Measurements from ENCODE around the gene CFAP47.

CFAP47 gene

DNA sequence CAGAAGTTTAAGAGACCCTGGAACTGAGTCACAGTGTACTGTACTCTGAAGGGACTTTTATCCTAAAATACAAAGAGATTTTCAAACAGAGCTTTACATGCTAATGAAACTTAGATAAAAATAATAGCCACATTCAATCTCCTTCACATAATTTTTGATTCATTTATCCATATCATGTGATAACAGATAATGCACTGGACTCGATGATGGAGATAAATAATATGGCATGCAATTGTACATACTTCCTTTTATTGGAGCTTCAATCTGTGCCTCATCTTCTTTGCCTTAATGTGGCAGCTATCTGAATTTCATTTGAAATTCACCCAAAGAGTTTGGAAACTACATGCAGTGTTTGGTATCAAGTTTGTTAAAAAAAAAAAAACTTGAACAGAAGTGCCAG, 390.6 kb downstream of the CFAP47 start:
- H3K27me3 ChIP-seq (ENCODE audit: low read length): no peaks in the 10 kb centered on the region
- H2AFZ ChIP-seq (ENCODE audit: low read depth, low read length, severe bottlenecking): no peak overlapping the region
- H3F3A ChIP-seq (ENCODE audit: insufficient read depth): no peaks in the 10 kb centered on the region
- no peaks in the 10 kb centered on the region for H3K79me2 ChIP-seq (ENCODE audit: insufficient read depth, low read length)
- no peak overlapping the region for H3K27ac ChIP-seq (ENCODE audit: low read depth, low read length)
- H3K4me3 ChIP-seq (ENCODE audit: insufficient read depth, low read length, poor library complexity, severe bottlenecking): no peak overlapping the region
- TF ChIP-seq EZH2phosphoT487 (conservative IDR thresholded peaks at IDR 0.05; ENCODE audit: low read length): no peak
- TF ChIP-seq CTCF (IDR thresholded peaks at IDR 0.05; ENCODE audit: insufficient read depth, low read length, poor library complexity, severe bottlenecking): no peak
- no peaks in the 10 kb centered on the region for H3K9me3 ChIP-seq (ENCODE audit: insufficient read depth, low read length)
- H3K9ac ChIP-seq (ENCODE audit: low read length): no peak overlapping the region
- no peak overlapping the region for H3K4me2 ChIP-seq (ENCODE audit: low read depth, low read length, poor library complexity, severe bottlenecking)
- H4K20me1 ChIP-seq (ENCODE audit: low read depth, low read length): no peaks in the 10 kb centered on the region
- H3K9me2 ChIP-seq (replicated peaks; ENCODE audit: insufficient read depth, low read length): no peaks in the 10 kb centered on the region
- H3K36me3 ChIP-seq (ENCODE audit: low read length): no peaks in the 10 kb centered on the region

DNA sequence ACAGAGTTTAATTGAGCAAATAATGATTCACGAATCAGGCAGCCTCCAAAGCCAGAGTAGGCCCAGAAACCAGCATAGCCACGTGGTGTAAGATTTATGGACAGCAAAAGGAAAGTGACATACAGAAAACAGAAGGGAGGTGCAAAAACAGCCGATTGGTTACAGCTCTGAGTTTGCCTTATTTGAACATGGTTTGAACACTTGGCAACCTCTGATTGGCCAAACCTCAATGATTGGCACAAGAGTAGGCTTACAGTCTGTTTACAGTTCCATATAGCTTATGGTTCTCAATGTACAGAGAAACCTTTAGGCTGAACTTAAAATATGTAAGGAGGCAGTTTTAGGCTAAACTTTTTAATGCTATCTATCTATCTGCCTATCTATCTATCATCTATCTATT, 394.8 kb downstream of the CFAP47 start:
- H4K20me1 ChIP-seq (ENCODE audit: low read depth, low read length): no peaks in the 10 kb centered on the region
- no peak overlapping the region for H3K4me2 ChIP-seq (ENCODE audit: low read depth, low read length, poor library complexity, severe bottlenecking)
- H3K9me3 ChIP-seq (ENCODE audit: insufficient read depth, low read length): no peaks in the 10 kb centered on the region
- no peaks in the 10 kb centered on the region for H3K9me2 ChIP-seq (replicated peaks; ENCODE audit: insufficient read depth, low read length)
- no peaks in the 10 kb centered on the region for H3K36me3 ChIP-seq (ENCODE audit: low read length)
- H3K9ac ChIP-seq (ENCODE audit: low read length): no peak overlapping the region
- H3K4me3 ChIP-seq (ENCODE audit: insufficient read depth, low read length, poor library complexity, severe bottlenecking): no peak overlapping the region
- no peaks in the 10 kb centered on the region for H3K27me3 ChIP-seq (ENCODE audit: low read length)
- H3K27ac ChIP-seq (ENCODE audit: low read depth, low read length): no peak overlapping the region
- no peak overlapping the region for H2AFZ ChIP-seq (ENCODE audit: low read depth, low read length, severe bottlenecking)
- no peaks in the 10 kb centered on the region for H3K79me2 ChIP-seq (ENCODE audit: insufficient read depth, low read length)
- TF ChIP-seq EZH2phosphoT487 (conservative IDR thresholded peaks at IDR 0.05; ENCODE audit: low read length) (no peak), CTCF (IDR thresholded peaks at IDR 0.05; ENCODE audit: insufficient read depth, low read length, poor library complexity, severe bottlenecking) (no peak)
- no peaks in the 10 kb centered on the region for H3F3A ChIP-seq (ENCODE audit: insufficient read depth)

GRCh38 chrX:36334572-36334971, 415.0 kb downstream of the CFAP47 start:
- Histone ChIP-seq H3K79me2 (ENCODE audit: insufficient read depth, low read length) (no peaks in the 10 kb centered on the region), H3K36me3 (ENCODE audit: low read length) (no peaks in the 10 kb centered on the region), H3K4me3 (ENCODE audit: insufficient read depth, low read length, poor library complexity, severe bottlenecking) (no peak overlapping the region), H3K27ac (ENCODE audit: low read depth, low read length) (no peak overlapping the region), H2AFZ (ENCODE audit: low read depth, low read length, severe bottlenecking) (no peak overlapping the region), H3F3A (ENCODE audit: insufficient read depth) (no peaks in the 10 kb centered on the region), H3K27me3 (ENCODE audit: low read length) (no peaks in the 10 kb centered on the region), H3K9me3 (ENCODE audit: insufficient read depth, low read length) (no peaks in the 10 kb centered on the region), H4K20me1 (ENCODE audit: low read depth, low read length) (no peaks in the 10 kb centered on the region), H3K4me2 (ENCODE audit: low read depth, low read length, poor library complexity, severe bottlenecking) (no peak overlapping the region), H3K9ac (ENCODE audit: low read length) (no peak overlapping the region), H3K9me2 (replicated peaks; ENCODE audit: insufficient read depth, low read length) (no peaks in the 10 kb centered on the region)
- TF ChIP-seq CTCF (IDR thresholded peaks at IDR 0.05; ENCODE audit: insufficient read depth, low read length, poor library complexity, severe bottlenecking) (no peak), EZH2phosphoT487 (conservative IDR thresholded peaks at IDR 0.05; ENCODE audit: low read length) (no peak)

- no peaks in the 10 kb centered on the region for H3K27me3 ChIP-seq (ENCODE audit: low read length)
- H3K4me2 ChIP-seq (ENCODE audit: low read depth, low read length, poor library complexity, severe bottlenecking): no peak overlapping the region
- H3K9ac ChIP-seq (ENCODE audit: low read length): no peak overlapping the region
- H2AFZ ChIP-seq (ENCODE audit: low read depth, low read length, severe bottlenecking): no peak overlapping the region
- H3K79me2 ChIP-seq (ENCODE audit: insufficient read depth, low read length): no peaks in the 10 kb centered on the region
- TF ChIP-seq EZH2phosphoT487 (conservative IDR thresholded peaks at IDR 0.05; ENCODE audit: low read length) (no peak), CTCF (IDR thresholded peaks at IDR 0.05; ENCODE audit: insufficient read depth, low read length, poor library complexity, severe bottlenecking) (no peak)
- no peaks in the 10 kb centered on the region for H3K9me2 ChIP-seq (replicated peaks; ENCODE audit: insufficient read depth, low read length)
- no peaks in the 10 kb centered on the region for H4K20me1 ChIP-seq (ENCODE audit: low read depth, low read length)
- H3K9me3 ChIP-seq (ENCODE audit: insufficient read depth, low read length): no peaks in the 10 kb centered on the region
- no peak overlapping the region for H3K27ac ChIP-seq (ENCODE audit: low read depth, low read length)
- no peaks in the 10 kb centered on the region for H3F3A ChIP-seq (ENCODE audit: insufficient read depth)
- no peaks in the 10 kb centered on the region for H3K36me3 ChIP-seq (ENCODE audit: low read length)
- no peak overlapping the region for H3K4me3 ChIP-seq (ENCODE audit: insufficient read depth, low read length, poor library complexity, severe bottlenecking)
Measured at GRCh38 chrX:36336751-36337150, 417.2 kb downstream of the CFAP47 start.

All from SU-DHL-6 (cell line).